Right cardiac atrium (tissue), 5 donors: Measurements from ENCODE around the gene TAF6. TPM values are rescaled to one million over a fixed set of nuclear protein-coding genes. Genes with fewer than 3 reads are reported as not detected.
"Not testable (repeated sequence)": the region's sequence is repeated elsewhere in the genome, so short reads cannot be mapped to it uniquely, and the experiment has no call there.

Source experiments
- ATAC-seq, 2 donors: fragments of 200-7000 bp; cut with Tn5 transposase; one replicate each; pipeline versions ENCODE4 v1.8.0 to v1.9.1; 2020; ENCODE audit warnings: moderate library complexity in 2 of 2, mild to moderate bottlenecking in 1 of 2
- DNase-seq, 3 donors: peaks; one replicate each; pipeline ENCODE4 v3.0.0-alpha.2; 2020
- H3K27ac ChIP-seq: one replicate; pipeline ENCODE4 v1.5.1; 2013; ENCODE audit warnings: mild to moderate bottlenecking, low read length, control low read depth, moderate library complexity
- H3K27me3 ChIP-seq: one replicate; pipeline ENCODE4 v1.6.1; 2013; ENCODE audit not compliant: control insufficient read depth, insufficient read depth
- H3K4me1 ChIP-seq: one replicate; pipeline ENCODE4 v1.6.1; 2013; ENCODE audit warnings: low read length; ENCODE audit not compliant: control insufficient read depth, insufficient read depth
- H3K4me3 ChIP-seq: one replicate; pipeline ENCODE4 v1.5.1; 2013; ENCODE audit warnings: low read length, control low read depth
- H3K9me3 ChIP-seq: one replicate; pipeline ENCODE4 v1.6.1; 2013; ENCODE audit warnings: low read length; ENCODE audit not compliant: control insufficient read depth
- WGBS: extraction: QIAGEN DNeasy Blood & Tissue Kit; methylation state at CpG from one replicate; pipeline ENCODE4 v1.1.7; 2013; 5-methylcytosine and 5-hydroxymethylcytosine counted together
- intact Hi-C, 4 donors: fragments of 100-400 bp; cut with DNase I; formaldehyde crosslinking; loops; one replicate each; pipeline versions ENCODE4 v1.11.0 to v1.14.0; 2022 to 2023
- polyA plus RNA-seq: library from polyadenylated mRNA; stranded (reverse); fragments of 200-250 nt; gene quantifications from one replicate; pipeline ENCODE4 v1.2.3, GENCODE V29; 2013
- total RNA-seq, 4 donors: library from RNA; stranded (reverse); fragmentation: NEBNext Ultra II Directional; extraction: Animal tissue kit (Norgen Biotek cat#: 25700); gene quantifications; one replicate each; pipeline ENCODE4 v1.2.1, GENCODE V29; 2021
- donor health status: healthy with polysubstance abuse.
- donor health status: DM: no; HTN: yes; CAD: no.
- donor health status: DM: no; HTN: no; CAD: no.
- donor health status: DM: no; HTN: yes; CAD: no; lungs with severe emphysema.
- donor health status: DM: yes; HTN: yes; CAD: no.

The TAF6 gene
- total and polyA plus RNA-seq, 5 donors: 29.7 to 37.7 (median 33.9) TPM

DNA sequence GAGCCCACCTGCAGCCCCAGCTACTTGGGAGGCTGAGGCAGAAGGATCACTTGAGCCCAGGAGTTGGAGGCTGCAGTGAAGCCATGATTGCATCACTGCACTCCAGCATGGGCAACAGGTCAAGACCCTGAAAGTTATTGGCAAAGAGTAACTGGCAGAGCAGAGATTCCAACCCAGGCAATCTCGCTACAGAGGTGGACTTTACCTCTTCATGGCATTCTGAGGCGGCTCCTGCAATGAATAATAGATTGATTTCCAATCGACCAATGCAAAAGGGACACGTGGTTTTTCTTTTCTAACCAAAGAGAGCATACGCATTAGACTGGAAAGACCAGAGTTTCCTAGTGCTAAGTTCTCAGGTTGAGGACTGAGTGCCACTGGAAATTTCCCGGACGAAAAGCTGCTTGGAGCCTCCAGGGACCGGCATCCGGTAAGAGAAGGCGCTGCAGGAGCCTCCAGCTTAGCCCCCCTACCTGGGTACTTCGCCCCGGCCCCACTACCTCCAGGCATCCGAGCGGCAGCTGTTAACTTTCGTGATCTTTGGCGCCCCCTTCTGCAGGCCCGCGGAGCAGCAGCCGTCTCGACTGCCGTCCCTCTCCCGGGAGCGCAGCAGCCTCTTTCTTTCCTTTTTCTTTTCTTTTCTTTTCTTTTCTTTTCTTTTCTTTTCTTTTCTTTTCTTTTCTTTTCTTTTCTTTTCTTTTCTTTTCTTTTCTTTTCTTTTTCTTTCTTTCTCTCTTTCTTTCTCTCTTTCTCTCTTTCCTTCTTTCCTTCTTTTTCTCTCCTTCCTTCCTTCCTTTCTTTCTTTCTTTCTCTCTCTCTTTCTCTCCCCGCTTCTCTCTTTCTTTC is 11.7 kb upstream of the TAF6 start:
- H3K4me1 ChIP-seq: no peaks in the 10 kb centered on the region
- H3K9me3 ChIP-seq: no peaks in the 10 kb centered on the region
- no peak overlapping the region for H3K4me3 ChIP-seq
- peak; percentile 74 to 92 (median 89) for DNase-seq
- 12% methylated on average over 24 of the region's 24 CpGs for WGBS
- no peak for ATAC-seq
- no peaks in the 10 kb centered on the region for H3K27me3 ChIP-seq
- intact Hi-C loops: loop anchor here in 1 of 4 donors (5.0 kb wide), 1 partner anchor 86 kb away; the partner anchor contains the start of gene PVRIG
- H3K27ac ChIP-seq: no peak overlapping the region

DNA sequence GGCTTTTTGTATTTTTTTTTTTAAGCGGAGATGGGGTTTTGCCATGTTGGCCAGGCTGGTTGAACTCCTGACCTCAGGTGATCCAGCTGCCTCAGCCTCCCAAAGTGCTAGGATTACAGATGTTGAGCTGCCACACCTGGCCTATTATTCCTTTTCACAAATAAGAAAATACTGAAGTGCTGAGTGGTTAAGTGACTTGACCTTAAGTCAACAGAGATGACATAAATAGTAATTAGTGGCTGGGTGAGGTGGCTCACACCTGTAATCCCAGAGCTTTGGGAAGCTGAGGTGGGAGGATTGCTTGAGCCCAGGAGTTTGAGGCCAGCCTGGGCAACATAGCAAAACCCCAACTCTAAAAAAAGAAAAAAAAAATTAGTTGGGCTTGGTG is 11.1 kb upstream of the TAF6 start:
- not testable (repeated sequence) for H3K27ac ChIP-seq, DNase-seq, ATAC-seq, H3K4me1 ChIP-seq, H3K9me3 ChIP-seq, H3K27me3 ChIP-seq, H3K4me3 ChIP-seq
- 94% methylated on average over 1 of the region's 1 CpG for WGBS
- intact Hi-C loops: loop anchor here in 1 of 4 donors (5.0 kb wide), 1 partner anchor 87 kb away; the partner anchor contains the start of gene PVRIG

DNA sequence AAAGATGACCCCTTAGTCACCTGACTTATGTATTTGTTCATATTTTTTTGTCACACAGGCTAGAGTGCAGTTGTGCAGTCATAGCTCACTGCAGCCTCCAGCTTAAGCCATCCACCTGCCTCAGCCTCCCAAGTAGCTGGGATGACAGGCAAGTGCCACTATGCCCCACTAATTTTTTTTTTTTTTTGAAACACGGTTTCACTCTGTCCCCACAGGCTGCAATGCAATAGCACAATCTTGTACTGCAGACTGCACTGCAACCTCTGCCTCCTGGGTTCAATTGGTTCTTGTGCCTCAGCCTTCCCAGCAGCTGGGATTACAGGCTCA is 9.4 kb upstream of the TAF6 start:
- no peaks in the 10 kb centered on the region for H3K27me3 ChIP-seq
- ATAC-seq (no peak), DNase-seq (no peak)
- no peaks in the 10 kb centered on the region for H3K4me1 ChIP-seq
- 65% methylated on average over 1 of the region's 1 CpG for WGBS
- no peaks in the 10 kb centered on the region for H3K9me3 ChIP-seq
- no peak overlapping the region for H3K4me3 ChIP-seq
- intact Hi-C loops: loop anchor here in 1 of 4 donors (5.0 kb wide), 1 partner anchor 136 kb away; no protein-coding TSS in a partner anchor
- no peak overlapping the region for H3K27ac ChIP-seq

DNA sequence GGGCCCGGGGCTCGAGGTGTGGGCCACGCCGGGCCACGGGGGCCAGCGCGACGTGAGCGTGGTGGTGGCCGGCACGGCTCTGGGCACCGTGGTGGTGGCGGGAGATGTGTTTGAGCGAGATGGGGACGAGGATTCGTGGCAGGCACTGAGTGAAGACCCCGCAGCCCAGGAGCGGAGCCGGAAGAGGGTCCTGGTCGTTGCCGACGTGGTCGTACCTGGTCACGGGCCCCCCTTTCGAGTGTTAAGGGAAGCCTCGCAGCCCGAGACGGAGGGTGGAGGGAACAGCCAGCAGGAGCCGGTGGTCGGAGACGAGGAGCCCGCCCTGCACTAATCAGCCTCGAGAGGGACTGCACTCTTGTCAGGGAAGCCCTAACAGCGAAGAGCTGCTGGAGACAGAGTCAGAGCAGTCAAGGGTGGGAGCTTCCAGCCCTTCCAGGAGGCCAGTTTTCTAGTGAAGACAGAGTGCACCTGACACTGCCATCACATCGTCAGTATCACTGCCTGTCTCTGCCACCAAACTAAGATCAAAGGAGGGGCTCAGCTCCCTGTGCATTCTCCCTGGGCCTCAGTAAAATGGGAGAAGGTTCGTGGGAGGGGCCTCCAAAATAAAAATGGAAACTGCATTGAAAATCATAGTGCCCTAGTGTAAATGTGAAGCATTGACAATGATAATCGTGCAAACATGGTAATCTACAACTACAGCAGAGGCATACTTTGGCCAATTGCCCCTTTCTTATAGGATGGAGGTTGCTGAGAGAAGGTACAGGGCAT is 8.9 kb upstream of the TAF6 start:
- Histone ChIP-seq H3K4me1 (no peaks in the 10 kb centered on the region), H3K27me3 (no peaks in the 10 kb centered on the region), H3K4me3 (peak overlapping the region; percentile 84), H3K9me3 (no peaks in the 10 kb centered on the region), H3K27ac (no peak overlapping the region)
- 3% methylated on average over 37 of the region's 37 CpGs for WGBS
- ATAC-seq: peak; percentile 5 to 6
- DNase-seq: peak in 2 of 3 donors; percentile 32 to 76
- intact Hi-C loops: loop anchor here in 1 of 4 donors (5.0 kb wide), 1 partner anchor 136 kb away; no protein-coding TSS in a partner anchor

DNA sequence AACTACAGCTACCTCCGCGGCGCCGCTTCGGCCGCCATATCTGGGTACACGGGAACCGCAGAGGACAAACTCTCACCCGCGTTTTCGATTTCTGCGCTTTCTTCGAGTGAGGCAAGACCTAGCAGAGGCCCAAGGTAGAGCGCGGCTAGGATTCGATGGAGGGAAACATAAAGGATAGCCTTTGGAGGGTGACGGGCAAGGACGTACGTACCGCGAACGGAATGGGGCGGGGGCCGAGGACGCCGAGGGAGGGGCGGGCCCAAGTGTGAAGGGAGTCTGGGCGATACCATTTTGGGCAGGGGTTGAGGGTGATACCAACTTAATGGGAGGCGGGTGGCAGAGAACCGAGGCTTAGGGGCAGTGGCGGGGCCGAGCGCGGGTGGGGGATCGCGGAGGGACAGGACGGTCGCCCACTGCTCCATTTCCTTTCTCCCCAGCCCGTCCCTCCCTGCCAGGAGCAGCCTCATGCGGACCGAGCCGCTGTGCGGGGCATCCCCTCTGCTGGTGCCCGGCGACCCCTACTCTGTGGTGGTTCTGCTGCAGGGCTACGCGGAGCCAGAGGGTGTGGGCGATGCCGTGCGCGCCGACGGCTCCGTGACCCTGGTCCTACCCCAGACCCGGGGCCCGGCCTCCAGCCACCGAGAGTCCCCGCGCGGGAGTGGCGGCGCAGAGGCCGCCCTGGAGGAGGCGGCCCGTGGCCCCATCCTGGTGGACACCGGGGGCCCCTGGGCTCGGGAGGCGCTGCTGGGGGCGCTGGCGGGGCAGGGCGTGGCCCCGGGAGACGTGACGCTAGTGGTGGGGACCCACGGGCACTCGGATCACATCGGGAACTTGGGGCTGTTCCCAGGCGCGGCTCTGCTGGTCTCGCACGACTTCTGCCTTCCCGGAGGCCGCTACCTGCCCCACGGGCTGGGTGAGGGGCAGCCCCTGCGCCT is 8.0 kb upstream of the TAF6 start, which contains the start of gene MBLAC1:
Gene MBLAC1, plus strand, starts transcription at position 37 of the 935 bp plus-strand sequence. Its CDS starts 429 bp downstream, at position 466.
- DNase-seq (peak; percentile 91 to 95 (median 93)), ATAC-seq (peak; percentile 95)
- Histone ChIP-seq H3K27me3 (no peaks in the 10 kb centered on the region), H3K4me1 (no peaks in the 10 kb centered on the region), H3K27ac (peak within 1 kb of the TSS; percentile 99), H3K9me3 (no peaks in the 10 kb centered on the region), H3K4me3 (peak within 1 kb of the TSS; percentile 84)
- intact Hi-C loops: loop anchor here in 1 of 4 donors (5.0 kb wide), 1 partner anchor 135 kb away; no protein-coding TSS in a partner anchor
- WGBS: under 1% methylated on average over 85 of the region's 85 CpGs

DNA sequence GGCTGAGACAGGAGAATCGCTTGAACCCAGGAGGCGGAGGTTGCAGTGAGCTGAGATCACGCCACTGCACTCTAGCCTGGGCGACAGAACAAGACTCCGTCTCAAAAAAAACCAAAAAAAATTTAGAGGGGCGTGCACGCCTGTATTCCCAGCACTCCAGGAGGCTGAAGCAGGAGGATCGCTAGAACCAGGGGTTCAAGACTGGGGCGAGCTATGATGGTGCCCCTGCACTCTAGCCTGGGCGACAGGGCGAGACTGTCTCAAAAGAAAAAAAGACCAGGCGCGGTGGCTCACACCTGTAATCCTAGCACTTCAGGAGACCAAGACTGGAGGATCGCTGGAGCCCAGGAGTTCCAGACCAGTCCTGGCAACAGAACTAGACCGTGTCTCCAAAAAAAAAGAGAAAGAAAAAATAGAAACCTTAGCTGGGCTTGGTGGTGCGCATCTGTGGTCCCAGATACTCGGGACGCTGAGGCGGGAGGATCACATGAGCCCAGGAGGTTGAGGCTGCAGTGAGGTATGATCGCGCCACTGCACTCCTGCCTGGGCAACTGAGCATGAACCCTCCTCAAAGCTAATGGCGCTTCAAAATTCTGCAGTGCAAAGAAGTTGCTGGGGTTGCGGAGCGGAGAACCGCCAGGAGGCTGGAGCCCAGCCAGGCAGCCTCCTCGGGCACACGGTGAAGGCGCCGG is 7.2 kb upstream of the TAF6 start:
- Histone ChIP-seq H3K4me3 (peak overlapping the region; percentile 84), H3K4me1 (no peaks in the 10 kb centered on the region), H3K27me3 (no peaks in the 10 kb centered on the region), H3K27ac (peak overlapping the region; percentile 99), H3K9me3 (no peaks in the 10 kb centered on the region)
- intact Hi-C loops: loop anchor here in 1 of 4 donors (5.0 kb wide), 1 partner anchor 134 kb away; no protein-coding TSS in a partner anchor
- DNase-seq: no peak
- peak; percentile 19 to 29 for ATAC-seq
- 19% methylated on average over 29 of the region's 29 CpGs for WGBS

DNA sequence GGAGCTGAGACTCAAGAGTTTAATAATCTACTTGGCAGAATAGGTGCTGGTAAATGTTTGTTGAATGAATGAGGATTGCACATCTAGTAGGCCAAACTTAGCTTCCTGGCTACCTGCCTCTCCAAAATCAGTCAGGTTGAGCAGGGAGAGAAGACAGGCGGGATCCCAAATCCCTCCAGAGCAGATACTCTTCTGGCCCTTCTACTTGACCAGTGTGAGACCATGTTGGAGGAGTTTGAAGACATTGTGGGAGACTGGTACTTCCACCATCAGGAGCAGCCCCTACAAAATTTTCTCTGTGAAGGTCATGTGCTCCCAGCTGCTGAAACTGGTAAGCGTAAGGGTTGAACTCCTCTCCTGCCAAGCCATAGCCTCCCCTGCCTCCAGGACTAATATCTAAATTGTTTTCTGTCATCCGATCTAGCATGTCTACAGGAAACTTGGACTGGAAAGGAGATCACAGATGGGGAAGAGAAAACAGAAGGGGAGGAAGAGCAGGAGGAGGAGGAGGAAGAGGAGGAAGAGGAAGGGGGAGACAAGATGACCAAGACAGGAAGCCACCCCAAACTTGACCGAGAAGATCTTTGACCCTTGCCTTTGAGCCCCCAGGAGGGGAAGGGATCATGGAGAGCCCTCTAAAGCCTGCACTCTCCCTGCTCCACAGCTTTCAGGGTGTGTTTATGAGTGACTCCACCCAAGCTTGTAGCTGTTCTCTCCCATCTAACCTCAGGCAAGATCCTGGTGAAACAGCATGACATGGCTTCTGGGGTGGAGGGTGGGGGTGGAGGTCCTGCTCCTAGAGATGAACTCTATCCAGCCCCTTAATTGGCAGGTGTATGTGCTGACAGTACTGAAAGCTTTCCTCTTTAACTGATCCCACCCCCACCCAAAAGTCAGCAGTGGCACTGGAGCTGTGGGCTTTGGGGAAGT is 5.4 kb upstream of the TAF6 start:
- ATAC-seq (no peak), DNase-seq (no peak)
- intact Hi-C loops: loop anchor here in 1 of 4 donors (5.0 kb wide), 1 partner anchor 132 kb away; no protein-coding TSS in a partner anchor
- Histone ChIP-seq H3K27ac (no peak overlapping the region), H3K9me3 (no peaks in the 10 kb centered on the region), H3K4me3 (no peak overlapping the region), H3K27me3 (no peaks in the 10 kb centered on the region), H3K4me1 (peaks cover 6% of the 10 kb centered on the region)
- WGBS: 69% methylated on average over 4 of the region's 4 CpGs

DNA sequence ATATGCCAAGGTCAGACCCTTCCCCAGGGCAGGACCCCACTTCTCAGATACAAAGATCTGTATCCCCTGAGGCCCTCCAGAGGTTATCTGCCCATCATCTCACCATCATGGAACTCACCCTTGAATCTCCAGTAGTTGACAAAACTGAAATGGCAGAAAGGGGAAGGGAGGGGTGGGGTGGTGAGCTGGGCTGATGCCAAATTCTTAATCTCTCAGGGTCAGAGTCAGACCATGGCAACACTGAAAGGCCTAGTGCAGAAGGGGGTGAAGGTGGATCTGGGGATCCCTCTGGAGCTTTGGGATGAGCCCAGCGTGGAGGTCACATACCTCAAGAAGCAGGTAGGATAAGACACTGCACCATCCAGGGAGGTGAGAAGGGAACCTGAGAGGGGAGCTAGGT is 3.4 kb upstream of the TAF6 start:
- H3K4me3 ChIP-seq: no peak overlapping the region
- H3K27me3 ChIP-seq: no peaks in the 10 kb centered on the region
- WGBS: 97% methylated on average over 1 of the region's 1 CpG
- H3K4me1 ChIP-seq: peaks cover 6% of the 10 kb centered on the region
- no peaks in the 10 kb centered on the region for H3K9me3 ChIP-seq
- no peak for ATAC-seq
- no peak overlapping the region for H3K27ac ChIP-seq
- intact Hi-C loops: no loop called here
- DNase-seq: peak in 1 of 3 donors; percentile 24

DNA sequence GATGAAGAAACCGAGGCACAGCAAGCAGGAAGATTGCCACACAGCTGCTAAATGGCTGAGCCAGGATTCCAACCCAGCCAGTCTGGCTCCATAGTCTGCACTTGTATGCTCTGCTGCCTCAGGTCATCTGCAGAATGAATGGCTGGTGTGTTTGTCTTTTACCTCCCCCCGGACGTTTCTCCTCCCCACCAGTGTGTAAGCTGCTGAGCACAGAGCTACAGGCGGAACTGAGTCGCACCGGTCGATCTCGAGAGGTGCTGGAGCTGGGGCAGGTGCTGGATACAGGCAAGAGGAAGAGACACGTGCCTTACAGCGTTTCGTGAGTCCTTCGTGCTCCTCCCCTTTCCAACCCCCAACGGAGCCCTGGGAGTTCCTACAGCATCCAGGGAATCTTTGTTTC is 2.9 kb upstream of the TAF6 start:
- Histone ChIP-seq H3K27me3 (no peaks in the 10 kb centered on the region), H3K9me3 (no peaks in the 10 kb centered on the region), H3K4me3 (no peak overlapping the region), H3K27ac (no peak overlapping the region), H3K4me1 (peaks cover 6% of the 10 kb centered on the region)
- ATAC-seq (no peak), DNase-seq (peak in 1 of 3 donors; percentile 34)
- WGBS: 72% methylated on average over 13 of the region's 13 CpGs
- intact Hi-C loops: no loop called here
